ENCODE results near the gene IMP4.

GRCh38 chr2:130310881-130311280, 31.8 kb upstream of the IMP4 start:
- no peak for TF ChIP-seq GATA2 (IDR thresholded peaks at IDR 0.05; ENCODE audit: low read depth, low read length)
- TF ChIP-seq GATA3 (IDR thresholded peaks at IDR 0.05; ENCODE audit: low read depth, low read length), result no peak
